ENCODE measurements around the gene FBXO2.

- TF ChIP-seq CTCF (IDR thresholded peaks at IDR 0.05) (no peak), POLR2A (IDR thresholded peaks at IDR 0.05) (no peak)
These were observed 16.1 kb downstream of the FBXO2 start for GRCh38 chr1:11638121-11638520.

Measured in heart left ventricle (tissue), 13 donors.